ENCODE data around the gene TNC. TPM values are rescaled to one million over a fixed set of nuclear protein-coding genes. Genes with fewer than 3 reads are reported as not detected.

TNC gene
- total RNA-seq, 1 experiment from 2014 or later = 11.4 TPM

- TF ChIP-seq CTCF (IDR thresholded peaks at IDR 0.05; ENCODE audit: insufficient read depth in 1 of 2, low read depth in 1 of 2, low read length in 1 of 2, severe bottlenecking in 1 of 2, unreplicated experiment in 1 of 2) = no peak
- H3K36me3 ChIP-seq (ENCODE audit: control insufficient read depth, insufficient read depth, low read length) = no peaks in the 10 kb centered on the region
- Mint-ChIP-seq H3K4me3 (ENCODE audit: unreplicated experiment) (no peak overlapping the region), H3K36me3 (ENCODE audit: insufficient read depth, unreplicated experiment) (no peaks in the 10 kb centered on the region), H3K27ac (ENCODE audit: unreplicated experiment) (no peak overlapping the region), H3K4me1 (ENCODE audit: low read depth, unreplicated experiment) (no peaks in the 10 kb centered on the region), H3K9me3 (ENCODE audit: unreplicated experiment) (no peaks in the 10 kb centered on the region), H3K27me3 (ENCODE audit: insufficient read depth, unreplicated experiment) (no peaks in the 10 kb centered on the region)
- H3K27me3 ChIP-seq (replicated peaks; ENCODE audit: control insufficient read depth, insufficient read depth, low read length) = no peaks in the 10 kb centered on the region
- intact Hi-C loops (cut with micrococcal nuclease; ENCODE audit: unreplicated experiment) = no loop called here
- H3K4me3 ChIP-seq (ENCODE audit: low read depth, low read length) = no peak overlapping the region
- ChIA-PET POLR2A (no interaction called here), CTCF (no interaction called here)
- H3K9me3 ChIP-seq = no peaks in the 10 kb centered on the region
- DNase-seq = no peak
- no peaks in the 10 kb centered on the region for H3K4me1 ChIP-seq
- BruUV-seq (replicated peaks) = no TSS peak
These were observed 60.4 kb downstream of the TNC start for GRCh38 chr9:115057559-115057958.

GRCh38 chr9:115050002-115050490 is 67.9 kb downstream of the TNC start:
- no peaks in the 10 kb centered on the region for H3K27me3 Mint-ChIP-seq (ENCODE audit: insufficient read depth, unreplicated experiment)
- ChIA-PET POLR2A (no interaction called here), CTCF (no interaction called here)
- Histone ChIP-seq H3K4me3 (ENCODE audit: low read depth, low read length) (no peak overlapping the region), H3K27me3 (replicated peaks; ENCODE audit: control insufficient read depth, insufficient read depth, low read length) (no peaks in the 10 kb centered on the region), H3K36me3 (ENCODE audit: control insufficient read depth, insufficient read depth, low read length) (no peaks in the 10 kb centered on the region), H3K9me3 (no peaks in the 10 kb centered on the region), H3K4me1 (no peaks in the 10 kb centered on the region)
- H3K36me3 Mint-ChIP-seq (ENCODE audit: insufficient read depth, unreplicated experiment) = no peaks in the 10 kb centered on the region
- no peak overlapping the region for H3K27ac Mint-ChIP-seq (ENCODE audit: unreplicated experiment)
- no peaks in the 10 kb centered on the region for H3K4me1 Mint-ChIP-seq (ENCODE audit: low read depth, unreplicated experiment)
- BruUV-seq (replicated peaks) = no TSS peak
- no peak for TF ChIP-seq CTCF (IDR thresholded peaks at IDR 0.05; ENCODE audit: insufficient read depth in 1 of 2, low read depth in 1 of 2, low read length in 1 of 2, severe bottlenecking in 1 of 2, unreplicated experiment in 1 of 2)
- no peak for DNase-seq
- H3K9me3 Mint-ChIP-seq (ENCODE audit: unreplicated experiment) = no peaks in the 10 kb centered on the region
- H3K4me3 Mint-ChIP-seq (ENCODE audit: unreplicated experiment) = no peak overlapping the region
- intact Hi-C loops (cut with micrococcal nuclease; ENCODE audit: unreplicated experiment) = no loop called here

DNA sequence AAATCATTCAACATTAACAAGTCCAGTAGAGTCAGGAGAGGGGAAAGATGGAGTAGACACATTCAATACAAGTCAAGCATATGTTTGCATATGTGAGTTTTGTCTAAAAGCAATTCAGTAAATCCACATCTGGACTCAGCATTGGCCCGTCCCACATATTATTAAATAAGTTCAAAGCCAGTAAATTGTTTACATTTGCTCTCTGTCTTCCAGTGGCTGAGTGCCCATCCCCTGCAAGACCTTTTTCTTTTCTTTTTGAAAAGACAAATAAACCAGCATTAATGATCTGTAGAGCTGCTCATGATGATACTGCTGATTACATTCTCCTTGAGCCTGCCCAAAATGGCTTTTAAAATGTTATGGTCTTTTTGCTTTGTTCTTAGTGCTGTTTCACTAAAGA is 71.1 kb downstream of the TNC start:
- DNase-seq = no peak
- Mint-ChIP-seq H3K27ac (ENCODE audit: unreplicated experiment) (no peak overlapping the region), H3K36me3 (ENCODE audit: insufficient read depth, unreplicated experiment) (no peaks in the 10 kb centered on the region), H3K4me1 (ENCODE audit: low read depth, unreplicated experiment) (peaks cover 6% of the 10 kb centered on the region), H3K4me3 (ENCODE audit: unreplicated experiment) (no peak overlapping the region), H3K9me3 (ENCODE audit: unreplicated experiment) (no peaks in the 10 kb centered on the region), H3K27me3 (ENCODE audit: insufficient read depth, unreplicated experiment) (no peaks in the 10 kb centered on the region)
- no TSS peak for BruUV-seq (replicated peaks)
- no peaks in the 10 kb centered on the region for H3K9me3 ChIP-seq
- H3K4me1 ChIP-seq = no peaks in the 10 kb centered on the region
- intact Hi-C loops (cut with micrococcal nuclease; ENCODE audit: unreplicated experiment) = no loop called here
- H3K27me3 ChIP-seq (replicated peaks; ENCODE audit: control insufficient read depth, insufficient read depth, low read length) = no peaks in the 10 kb centered on the region
- ChIA-PET CTCF (no interaction called here), POLR2A (no interaction called here)
- no peak for TF ChIP-seq CTCF (IDR thresholded peaks at IDR 0.05; ENCODE audit: insufficient read depth in 1 of 2, low read depth in 1 of 2, low read length in 1 of 2, severe bottlenecking in 1 of 2, unreplicated experiment in 1 of 2)
- H3K36me3 ChIP-seq (ENCODE audit: control insufficient read depth, insufficient read depth, low read length) = no peaks in the 10 kb centered on the region
- H3K4me3 ChIP-seq (ENCODE audit: low read depth, low read length) = no peak overlapping the region
